ENCODE measurements around the gene FYB1.
"Not testable (repeated sequence)": the region's sequence is repeated elsewhere in the genome, so short reads cannot be mapped to it uniquely, and the experiment has no call there.

The FYB1 gene, protein sequence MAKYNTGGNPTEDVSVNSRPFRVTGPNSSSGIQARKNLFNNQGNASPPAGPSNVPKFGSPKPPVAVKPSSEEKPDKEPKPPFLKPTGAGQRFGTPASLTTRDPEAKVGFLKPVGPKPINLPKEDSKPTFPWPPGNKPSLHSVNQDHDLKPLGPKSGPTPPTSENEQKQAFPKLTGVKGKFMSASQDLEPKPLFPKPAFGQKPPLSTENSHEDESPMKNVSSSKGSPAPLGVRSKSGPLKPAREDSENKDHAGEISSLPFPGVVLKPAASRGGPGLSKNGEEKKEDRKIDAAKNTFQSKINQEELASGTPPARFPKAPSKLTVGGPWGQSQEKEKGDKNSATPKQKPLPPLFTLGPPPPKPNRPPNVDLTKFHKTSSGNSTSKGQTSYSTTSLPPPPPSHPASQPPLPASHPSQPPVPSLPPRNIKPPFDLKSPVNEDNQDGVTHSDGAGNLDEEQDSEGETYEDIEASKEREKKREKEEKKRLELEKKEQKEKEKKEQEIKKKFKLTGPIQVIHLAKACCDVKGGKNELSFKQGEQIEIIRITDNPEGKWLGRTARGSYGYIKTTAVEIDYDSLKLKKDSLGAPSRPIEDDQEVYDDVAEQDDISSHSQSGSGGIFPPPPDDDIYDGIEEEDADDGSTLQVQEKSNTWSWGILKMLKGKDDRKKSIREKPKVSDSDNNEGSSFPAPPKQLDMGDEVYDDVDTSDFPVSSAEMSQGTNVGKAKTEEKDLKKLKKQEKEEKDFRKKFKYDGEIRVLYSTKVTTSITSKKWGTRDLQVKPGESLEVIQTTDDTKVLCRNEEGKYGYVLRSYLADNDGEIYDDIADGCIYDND

DNA sequence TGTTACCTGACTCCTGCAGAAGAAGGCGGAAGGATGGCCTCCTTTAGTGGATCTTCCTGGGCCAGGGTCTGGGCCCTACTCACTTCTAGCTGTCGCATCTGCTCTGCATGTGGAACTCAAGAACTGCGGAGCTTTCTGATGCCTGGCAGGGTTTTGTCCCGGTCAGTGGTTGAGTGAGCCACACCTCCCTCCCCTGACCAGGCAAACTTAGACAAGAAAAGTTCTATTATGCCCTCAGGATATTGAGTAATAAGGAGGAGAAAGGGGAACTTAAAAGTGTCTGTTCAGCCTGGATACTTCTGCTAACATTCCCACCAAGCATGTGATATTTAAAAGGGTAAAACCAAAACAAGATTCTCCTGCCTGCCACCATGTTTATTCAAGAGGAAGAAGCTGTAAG is at the start of gene FYB1:
TSS of gene FYB1 (minus strand) at position 127 of the 400 bp plus-strand sequence. CDS start 16,603 bp downstream, outside the sequence.
- DNase-seq: peak in 29 of 42 donors; percentile 17 to 68 (median 31)
- intact Hi-C loops (cut with DNase I): loop anchor here (10.0 kb wide), 1 partner anchor 355 kb away; no protein-coding TSS in a partner anchor

- no peak for DNase-seq
- intact Hi-C loops (cut with DNase I): no loop called here
Observed at GRCh38 chr5:39267186-39267585, 47.8 kb upstream of the FYB1 start.

DNA sequence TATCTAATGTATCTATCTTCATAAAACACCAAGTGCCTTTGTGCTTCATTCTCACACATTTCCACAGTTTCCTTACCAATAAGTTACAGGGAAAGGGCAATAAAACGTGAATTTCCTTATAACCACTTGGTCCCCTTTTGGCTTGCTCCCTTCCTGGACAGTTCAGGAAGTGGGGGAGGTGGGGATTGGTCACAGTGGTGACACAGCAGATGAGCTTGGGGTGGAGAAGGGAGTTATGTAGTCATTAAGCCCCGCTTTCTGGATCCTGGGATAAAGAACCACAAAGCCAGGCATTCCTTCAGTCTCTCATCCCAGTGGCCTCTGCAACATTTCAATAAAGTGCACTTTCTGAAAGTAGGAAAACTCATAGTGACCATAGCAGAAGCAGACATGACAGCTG is 47.1 kb upstream of the FYB1 start:
- intact Hi-C loops (cut with DNase I): no loop called here
- no peak for DNase-seq

- intact Hi-C loops (cut with DNase I): no loop called here
- DNase-seq: no peak
Observed at GRCh38 chr5:39264528-39264927, 45.2 kb upstream of the FYB1 start.

- intact Hi-C loops (cut with DNase I): no loop called here
- no peak for DNase-seq
Observed at GRCh38 chr5:39262981-39263380, 43.6 kb upstream of the FYB1 start.

DNA sequence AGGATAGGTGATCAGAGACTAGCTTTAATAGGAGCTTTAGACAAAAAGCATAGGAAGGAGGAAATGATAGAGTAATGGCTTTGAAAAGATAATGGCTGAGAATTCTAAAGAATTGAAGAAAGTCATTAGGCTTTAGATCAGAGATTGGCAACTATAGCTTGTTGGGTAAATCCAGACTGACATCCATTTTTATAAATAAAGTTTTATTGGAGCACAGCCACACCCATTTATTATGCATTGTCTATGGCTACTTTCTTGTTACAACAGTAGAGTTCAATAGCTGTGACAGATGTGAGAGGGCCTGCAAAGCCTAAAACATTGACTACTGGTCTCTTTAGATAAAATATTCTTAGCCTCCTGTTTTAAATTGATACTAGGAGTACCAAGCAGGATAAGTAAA is 40.7 kb upstream of the FYB1 start:
- no peak for DNase-seq

GRCh38 chr5:39257554-39257953 is 38.2 kb upstream of the FYB1 start:
- DNase-seq: no peak
- intact Hi-C loops (cut with DNase I): no loop called here

More for the DNA sequence above, 40.7 kb upstream of the FYB1 start:
- intact Hi-C loops (cut with DNase I): no loop called here

- no peak for DNase-seq
- intact Hi-C loops (cut with DNase I): no loop called here
Observed at GRCh38 chr5:39256477-39257235, 37.3 kb upstream of the FYB1 start.

- intact Hi-C loops (cut with DNase I): no loop called here
Observed at GRCh38 chr5:39255406-39255805, 36.0 kb upstream of the FYB1 start.

GRCh38 chr5:39254671-39255070 is 35.3 kb upstream of the FYB1 start:
- intact Hi-C loops (cut with DNase I): no loop called here
- no peak for DNase-seq

More at GRCh38 chr5:39255406-39255805, 36.0 kb upstream of the FYB1 start:
- DNase-seq: no peak

DNA sequence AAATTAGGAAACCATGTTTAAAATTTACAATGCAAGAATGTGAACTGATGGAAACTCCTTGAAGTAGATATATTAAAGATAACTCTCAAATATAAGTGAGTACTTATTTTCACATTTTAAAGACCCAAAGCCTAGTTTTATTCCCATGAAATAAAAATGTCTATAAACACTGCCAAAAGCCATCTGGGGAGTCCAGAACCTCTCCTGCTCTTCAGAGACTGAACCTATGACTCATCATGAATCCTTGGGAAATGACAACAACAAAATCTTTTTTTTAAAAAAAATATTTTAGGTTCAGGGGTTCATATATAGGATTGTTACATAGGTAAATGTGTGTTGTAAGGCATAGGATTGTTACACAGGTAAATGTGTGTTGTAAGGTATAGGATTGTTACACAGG is 33.8 kb upstream of the FYB1 start:
- intact Hi-C loops (cut with DNase I): no loop called here

DNA sequence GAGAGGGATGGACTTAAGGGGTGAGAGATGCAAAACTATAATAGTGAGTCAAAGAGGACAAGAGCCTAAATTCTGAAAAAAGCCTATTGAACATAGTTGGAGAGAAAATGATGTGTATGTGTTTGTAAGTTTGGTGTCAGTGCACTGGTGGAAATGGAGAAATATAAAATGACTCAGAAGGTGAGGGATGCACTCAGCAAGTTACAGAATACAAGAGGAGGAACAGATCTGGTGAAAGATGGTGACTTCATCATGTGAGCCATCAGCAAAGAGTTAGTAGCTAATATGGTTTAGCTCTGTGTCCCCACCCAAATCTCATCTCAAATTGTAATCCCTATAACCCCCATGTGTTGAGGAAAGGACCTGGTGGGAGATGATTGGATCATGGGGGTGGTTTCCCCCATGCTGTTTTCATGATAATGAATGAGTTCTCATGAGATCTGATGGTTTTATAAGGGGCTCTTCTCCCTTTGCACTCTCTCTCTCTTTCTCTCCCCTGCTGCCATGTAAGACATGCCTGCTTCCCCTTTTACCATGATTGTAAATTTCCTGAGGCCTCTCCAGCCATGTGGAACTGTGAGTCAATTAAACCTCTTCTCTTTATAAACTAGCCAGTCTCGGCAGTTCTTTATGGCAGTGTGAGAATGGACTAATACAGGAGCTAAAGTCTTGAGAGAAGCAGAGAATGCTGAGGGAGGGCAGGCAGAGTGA is 30.4 kb upstream of the FYB1 start:
- DNase-seq: no peak
- intact Hi-C loops (cut with DNase I): no loop called here

More for the DNA sequence above, 33.8 kb upstream of the FYB1 start:
- no peak for DNase-seq

DNA sequence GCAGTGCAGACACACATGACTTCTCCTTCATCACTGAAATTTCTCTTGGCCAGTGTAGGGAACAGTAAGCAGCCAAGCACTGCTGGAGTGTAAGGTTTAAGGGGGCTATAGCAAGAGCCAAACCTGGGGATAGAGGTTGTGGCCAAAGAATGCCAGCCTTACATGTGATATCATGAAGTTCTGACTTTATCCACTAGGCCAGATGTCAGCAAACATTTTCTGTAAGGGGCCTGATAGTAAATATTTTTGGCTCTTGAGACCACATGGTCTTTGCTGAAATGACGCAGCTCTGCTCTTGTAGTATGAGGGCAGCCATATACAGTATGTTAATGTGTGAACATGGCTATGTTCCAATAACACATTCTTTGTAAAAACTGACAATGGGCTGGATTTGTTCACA is 29.7 kb upstream of the FYB1 start:
- no peak for DNase-seq
- intact Hi-C loops (cut with DNase I): no loop called here

GRCh38 chr5:39240750-39241149 is 21.4 kb upstream of the FYB1 start:
- intact Hi-C loops (cut with DNase I): no loop called here
- DNase-seq: no peak

DNA sequence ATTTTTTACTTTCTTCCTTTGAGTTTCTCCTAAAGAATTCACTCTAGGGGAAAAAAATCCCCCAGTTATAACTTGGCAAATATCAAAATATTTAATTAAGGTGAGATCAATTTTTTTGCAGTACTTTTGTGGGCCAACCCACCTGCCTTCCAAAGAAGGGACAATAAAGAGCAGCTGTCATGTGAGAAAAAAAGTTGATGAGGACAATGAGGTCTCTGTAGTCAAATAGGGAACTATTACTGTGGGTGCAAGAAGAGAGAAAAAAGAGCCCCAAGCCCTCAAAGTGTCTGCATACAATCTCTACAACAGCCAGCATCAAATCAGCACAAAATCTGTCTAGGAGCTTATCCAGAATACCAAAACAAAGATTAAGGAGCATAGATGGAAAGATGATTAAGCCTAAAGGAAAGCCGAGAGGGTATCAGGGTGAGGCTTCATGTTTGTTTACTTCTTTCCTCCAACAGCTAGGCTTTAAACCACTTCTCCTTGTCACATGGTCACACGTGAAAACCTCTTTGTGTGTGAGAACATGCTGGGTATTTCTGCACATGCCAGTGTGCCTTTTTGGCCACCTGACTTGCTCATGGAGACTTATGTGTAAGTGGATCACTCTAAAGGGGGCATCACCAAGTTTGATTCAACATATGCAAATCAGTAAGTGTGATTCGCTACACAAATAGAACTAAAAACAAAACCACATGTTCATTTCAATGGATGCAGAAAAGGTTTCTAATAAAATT is 19.2 kb upstream of the FYB1 start:
- intact Hi-C loops (cut with DNase I): no loop called here
- no peak for DNase-seq

- intact Hi-C loops (cut with DNase I): no loop called here
- DNase-seq: no peak
Observed at GRCh38 chr5:39236718-39237117, 17.4 kb upstream of the FYB1 start.

- intact Hi-C loops (cut with DNase I): no loop called here
- no peak for DNase-seq
Observed at GRCh38 chr5:39235648-39236047, 16.3 kb upstream of the FYB1 start.

DNA sequence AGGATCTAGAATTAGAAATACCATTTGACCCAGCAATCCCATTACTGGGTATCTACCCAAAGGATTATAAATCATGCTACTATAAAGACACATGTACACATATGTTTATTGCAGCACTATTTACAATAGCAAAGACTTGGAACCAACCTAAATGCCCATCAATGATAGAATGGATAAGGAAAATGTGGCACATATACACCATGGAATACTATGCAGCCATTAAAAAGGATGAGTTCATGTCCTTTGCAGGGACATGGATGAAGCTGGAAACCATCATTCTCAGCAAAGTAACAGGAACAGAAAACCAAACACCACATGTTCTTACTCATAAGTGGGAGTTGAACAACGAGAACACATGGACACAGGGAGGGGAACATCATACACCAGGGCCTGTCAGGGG is 15.1 kb upstream of the FYB1 start:
- intact Hi-C loops (cut with DNase I); DNase-seq: not testable (repeated sequence)
